Measurements from ENCODE around the gene NOS1AP.

The NOS1AP gene

GRCh38 chr1:162259894-162260455, 190.5 kb downstream of the NOS1AP start:
- intact Hi-C loops (cut with DNase I; ENCODE audit: low total_unique reads) = no loop called here
- TF ChIP-seq CTCF (IDR thresholded peaks at IDR 0.05) = no peak
- Histone ChIP-seq H3K36me3 (no peaks in the 10 kb centered on the region), H3K27ac (no peak overlapping the region), H3K9me3 (no peaks in the 10 kb centered on the region), H3K27me3 (no peaks in the 10 kb centered on the region), H3K4me3 (no peak overlapping the region), H3K4me1 (no peaks in the 10 kb centered on the region)
- DNase-seq = no peak

GRCh38 chr1:162264108-162264507, 194.6 kb downstream of the NOS1AP start:
- H3K27me3 ChIP-seq = no peaks in the 10 kb centered on the region
- no peaks in the 10 kb centered on the region for H3K9me3 ChIP-seq
- no peaks in the 10 kb centered on the region for H3K4me1 ChIP-seq
- no peaks in the 10 kb centered on the region for H3K36me3 ChIP-seq
- intact Hi-C loops (cut with DNase I; ENCODE audit: low total_unique reads) = no loop called here
- TF ChIP-seq CTCF (IDR thresholded peaks at IDR 0.05) = no peak
- H3K27ac ChIP-seq = no peak overlapping the region
- no peak for DNase-seq
- H3K4me3 ChIP-seq = no peak overlapping the region

DNA sequence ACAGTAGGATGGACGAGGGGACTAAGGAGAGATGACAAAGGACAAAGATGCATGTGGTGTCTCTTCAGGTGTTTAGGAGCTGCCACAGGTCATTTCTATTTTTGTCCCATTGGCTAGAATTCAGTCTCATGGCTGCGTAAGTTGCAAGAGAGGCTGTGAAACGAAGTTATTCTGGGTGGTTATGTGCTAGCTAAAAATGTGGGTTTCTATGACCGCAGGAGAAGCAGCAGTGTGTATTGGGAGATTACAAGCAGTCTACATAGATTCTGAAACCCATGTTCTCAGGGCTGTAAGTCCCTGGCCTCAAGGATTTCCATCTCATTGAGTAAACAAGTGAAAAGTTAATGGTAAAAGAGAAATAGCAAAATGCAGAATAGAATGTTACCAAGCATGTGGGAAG, 196.5 kb downstream of the NOS1AP start:
- H3K36me3 ChIP-seq = no peaks in the 10 kb centered on the region
- H3K4me1 ChIP-seq = no peaks in the 10 kb centered on the region
- no peak overlapping the region for H3K27ac ChIP-seq
- H3K4me3 ChIP-seq = no peak overlapping the region
- intact Hi-C loops (cut with DNase I; ENCODE audit: low total_unique reads) = no loop called here
- no peak for DNase-seq
- no peaks in the 10 kb centered on the region for H3K27me3 ChIP-seq
- no peaks in the 10 kb centered on the region for H3K9me3 ChIP-seq
- TF ChIP-seq CTCF (IDR thresholded peaks at IDR 0.05) = no peak

GRCh38 chr1:162270016-162270770, 200.7 kb downstream of the NOS1AP start:
- no peaks in the 10 kb centered on the region for H3K4me1 ChIP-seq
- no peaks in the 10 kb centered on the region for H3K36me3 ChIP-seq
- intact Hi-C loops (cut with DNase I; ENCODE audit: low total_unique reads) = no loop called here
- H3K27me3 ChIP-seq = no peaks in the 10 kb centered on the region
- H3K27ac ChIP-seq = no peak overlapping the region
- no peak overlapping the region for H3K4me3 ChIP-seq
- no peaks in the 10 kb centered on the region for H3K9me3 ChIP-seq
- no peak for DNase-seq
- TF ChIP-seq CTCF (IDR thresholded peaks at IDR 0.05) = no peak

DNA sequence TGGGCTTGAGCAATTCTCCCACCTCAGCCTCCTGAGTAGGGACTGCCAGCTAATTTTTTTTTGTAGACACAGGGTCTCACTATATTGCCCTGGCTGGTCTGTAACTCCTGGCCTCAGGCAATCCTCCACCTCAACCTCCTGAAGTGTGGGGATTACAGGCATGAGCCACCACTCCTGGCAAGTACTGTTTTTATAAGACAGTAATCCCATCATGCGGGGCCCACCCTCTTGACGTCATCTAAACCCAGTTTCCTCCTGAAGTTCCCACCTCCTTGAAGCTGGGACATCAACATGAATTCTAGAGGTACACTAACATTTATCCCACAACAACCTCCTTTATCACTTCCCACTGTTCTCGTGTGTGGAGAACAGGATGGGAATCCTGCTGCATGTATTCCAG, 202.5 kb downstream of the NOS1AP start:
- Histone ChIP-seq H3K4me3 (no peak overlapping the region), H3K9me3 (no peaks in the 10 kb centered on the region), H3K27ac (no peak overlapping the region), H3K27me3 (no peaks in the 10 kb centered on the region), H3K36me3 (no peaks in the 10 kb centered on the region), H3K4me1 (no peaks in the 10 kb centered on the region)
- TF ChIP-seq CTCF (IDR thresholded peaks at IDR 0.05) = no peak
- no peak for DNase-seq
- intact Hi-C loops (cut with DNase I; ENCODE audit: low total_unique reads) = no loop called here

Data from tibial artery (tissue), 4 donors.